NCI-H2196 treated with DMSO at 0.1 percent for 48 hours (cell line): ENCODE results near the gene CELF2.

Experiments used
- DNase-seq: peaks from one replicate; lab custom pipeline; 2025; ENCODE audit not compliant: unreplicated experiment; lab: John Stamatoyannopoulos, UW

CELF2 gene

DNA sequence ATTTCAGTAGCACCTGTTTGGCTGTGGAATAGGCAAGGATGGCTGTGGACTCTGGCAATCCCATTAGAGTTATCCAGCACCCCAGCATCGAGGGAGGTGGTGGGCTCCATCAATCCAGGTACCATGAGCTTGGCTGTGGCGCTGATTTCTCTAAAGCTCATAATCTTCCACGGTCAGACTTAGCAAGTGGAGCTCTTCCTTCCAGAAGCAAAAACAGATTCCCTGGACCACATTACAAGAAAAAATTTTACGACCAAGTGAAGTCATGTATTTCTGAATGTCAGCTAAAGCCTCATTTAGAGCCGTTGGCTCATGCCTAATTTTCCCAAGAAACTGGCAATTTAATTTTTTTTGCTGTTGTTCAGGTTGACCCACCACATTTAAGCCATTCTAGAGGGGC, 135.1 kb downstream of the CELF2 start:
- no peak for DNase-seq

DNA sequence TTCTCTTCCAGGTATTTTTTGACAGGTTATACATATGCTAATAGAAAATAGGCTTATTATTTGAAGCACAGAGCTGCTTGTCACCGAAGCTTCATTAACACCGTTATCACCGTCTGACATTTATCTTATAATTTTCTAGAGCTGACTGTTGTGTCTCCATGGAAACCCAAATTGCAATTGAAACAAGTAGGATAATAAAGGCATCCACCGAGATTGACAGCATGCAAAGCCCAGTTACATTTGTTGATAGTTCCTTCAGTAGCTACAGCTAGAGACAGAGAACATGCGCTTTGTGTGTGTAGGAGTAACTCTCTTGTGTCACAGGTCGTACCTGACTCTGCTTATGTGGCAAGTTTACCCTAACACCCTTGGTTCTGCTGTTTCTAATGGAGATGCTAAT, 135.6 kb downstream of the CELF2 start:
- DNase-seq, result no peak

DNA sequence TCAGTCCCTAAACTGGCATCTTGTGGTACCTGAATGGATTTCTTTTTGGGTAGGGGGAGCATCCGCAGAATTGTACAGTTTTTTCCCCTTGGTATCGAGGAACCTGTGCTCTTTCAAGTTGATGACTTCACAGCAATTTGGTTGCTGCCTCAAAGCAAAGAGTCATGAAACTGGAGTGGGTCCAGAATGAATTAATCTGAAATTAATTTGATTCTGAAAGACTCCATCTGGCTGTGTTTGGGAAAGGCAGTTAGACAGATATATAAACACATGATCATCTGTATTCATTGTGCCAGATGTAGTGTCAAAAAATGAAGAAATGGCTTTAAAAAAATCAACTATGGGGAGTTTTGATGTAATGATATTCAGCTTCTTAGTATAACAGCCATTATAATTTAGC, 136.1 kb downstream of the CELF2 start:
- DNase-seq, result no peak

DNA sequence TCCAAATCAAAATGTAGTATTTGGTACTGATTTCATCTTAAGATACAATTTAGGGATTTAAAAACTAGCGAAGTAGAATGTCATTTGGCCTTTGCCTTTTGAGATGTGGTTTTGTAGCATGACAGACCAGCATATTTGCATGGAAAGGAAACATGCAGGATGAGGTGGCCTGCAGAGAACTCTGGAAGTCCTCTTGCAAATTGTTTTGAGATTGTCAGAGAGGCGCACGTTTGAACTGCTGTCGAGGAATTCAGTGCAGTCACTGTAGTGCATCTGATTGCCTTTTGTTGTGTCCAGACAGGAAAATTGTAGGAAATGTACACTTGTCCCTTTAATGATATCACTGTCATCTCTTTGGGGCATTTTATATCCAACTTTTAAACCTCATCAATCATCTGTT, 136.7 kb downstream of the CELF2 start:
- DNase-seq, result no peak

DNA sequence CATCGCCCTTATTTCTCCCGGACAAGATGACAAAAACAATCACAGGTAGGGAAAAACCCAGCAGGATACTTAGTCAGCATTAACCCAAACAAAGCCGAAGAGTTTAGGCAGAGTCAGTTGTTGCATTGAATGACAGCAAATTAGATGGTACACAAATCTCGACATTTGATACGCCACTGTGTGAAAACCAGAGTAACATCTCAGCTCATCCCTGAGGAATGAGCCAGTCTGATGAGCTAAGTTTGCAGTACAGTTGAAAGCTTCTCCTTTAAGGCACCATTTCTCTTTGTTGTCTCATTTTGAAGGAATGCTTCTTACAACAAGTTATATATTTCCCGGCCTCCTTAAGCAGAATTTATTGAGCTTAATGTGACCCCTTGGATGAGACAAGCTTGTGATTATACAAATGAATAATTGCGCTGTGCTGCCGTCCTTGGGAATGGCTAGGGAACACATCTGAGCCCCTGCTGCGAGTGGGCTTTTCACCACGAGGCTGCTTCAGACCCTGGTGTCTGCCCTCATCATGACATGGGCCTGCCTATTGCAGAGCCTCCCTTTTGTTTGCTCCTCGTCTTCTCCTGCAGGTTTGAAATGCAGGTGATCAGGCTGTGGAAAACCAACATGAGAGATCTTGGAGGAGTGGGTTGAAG, 137.3 kb downstream of the CELF2 start:
- no peak for DNase-seq

DNA sequence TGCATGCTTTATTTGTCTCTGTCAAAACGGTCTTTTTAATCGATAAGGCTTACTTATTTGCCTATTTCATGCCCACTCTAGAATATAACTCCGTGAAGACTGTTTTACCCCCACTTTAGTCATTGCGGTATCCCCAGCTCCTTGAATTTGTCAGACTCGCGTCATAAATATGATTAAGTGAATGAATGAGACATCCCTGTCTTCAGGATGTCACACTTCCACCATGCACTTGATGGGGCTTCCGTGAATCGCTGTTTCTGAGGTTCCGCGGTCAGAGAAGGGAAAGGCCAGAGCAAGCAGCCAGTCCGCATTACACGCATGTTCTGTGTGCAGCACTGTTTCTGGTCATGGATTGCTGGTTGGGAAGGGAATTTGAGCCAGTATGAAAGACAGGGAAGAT, 138.8 kb downstream of the CELF2 start:
- DNase-seq, result no peak

DNA sequence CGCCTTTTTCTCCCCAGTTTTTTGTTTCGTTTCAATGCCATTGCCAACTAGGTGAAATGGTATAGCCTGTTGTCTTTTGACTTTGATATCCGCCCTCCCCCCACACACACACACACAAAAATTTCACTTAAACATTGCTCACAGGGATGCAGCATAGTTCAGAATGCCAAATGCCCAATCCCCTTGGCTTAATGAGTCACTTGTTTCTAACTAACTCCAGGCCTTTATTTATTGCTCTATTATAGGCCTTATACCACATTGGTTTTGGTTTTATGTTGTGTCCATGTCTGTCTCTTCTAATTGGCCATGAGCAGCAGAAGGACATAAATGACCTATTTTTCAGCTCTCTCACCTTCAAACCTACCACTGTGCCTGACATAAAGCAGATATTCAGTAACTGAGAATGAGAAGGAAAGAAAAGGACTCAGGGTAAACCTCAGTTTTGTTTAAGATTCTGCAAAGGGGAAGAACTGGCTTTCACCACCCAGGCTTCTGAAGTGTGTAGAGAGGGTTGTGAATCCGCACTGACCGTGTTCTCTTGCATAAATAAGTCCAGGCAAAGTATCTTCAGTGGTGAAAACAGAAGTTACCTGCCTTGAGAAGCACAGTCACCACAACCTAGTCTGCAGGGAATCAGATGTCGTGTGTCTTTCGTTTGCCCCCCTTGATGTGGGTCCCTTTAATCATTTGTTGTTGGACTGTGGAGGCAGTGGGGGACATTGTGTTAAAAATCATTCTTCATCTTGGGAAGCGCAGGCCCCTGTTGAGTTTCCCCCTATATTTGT, 139.8 kb downstream of the CELF2 start:
- no peak for DNase-seq

DNA sequence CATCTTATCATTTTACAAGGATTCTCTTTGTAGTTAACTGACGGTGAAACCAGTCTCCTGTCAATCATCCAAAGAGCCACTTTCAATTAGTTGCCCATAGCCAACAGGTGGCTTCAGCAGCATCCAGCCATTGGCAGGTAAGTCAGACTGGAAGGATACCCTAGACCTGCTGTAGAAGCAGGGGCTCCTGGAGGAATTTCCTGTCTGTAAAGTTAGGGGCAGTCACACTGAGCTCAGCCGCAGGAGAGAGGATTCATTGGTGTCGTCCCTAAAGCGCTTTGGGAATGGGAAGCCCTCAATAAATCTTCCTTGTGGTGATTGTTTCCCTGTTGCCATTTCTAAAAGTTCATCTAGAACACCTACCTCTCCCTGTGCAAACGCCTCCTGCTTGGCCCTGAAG, 140.4 kb downstream of the CELF2 start:
- no peak for DNase-seq

DNA sequence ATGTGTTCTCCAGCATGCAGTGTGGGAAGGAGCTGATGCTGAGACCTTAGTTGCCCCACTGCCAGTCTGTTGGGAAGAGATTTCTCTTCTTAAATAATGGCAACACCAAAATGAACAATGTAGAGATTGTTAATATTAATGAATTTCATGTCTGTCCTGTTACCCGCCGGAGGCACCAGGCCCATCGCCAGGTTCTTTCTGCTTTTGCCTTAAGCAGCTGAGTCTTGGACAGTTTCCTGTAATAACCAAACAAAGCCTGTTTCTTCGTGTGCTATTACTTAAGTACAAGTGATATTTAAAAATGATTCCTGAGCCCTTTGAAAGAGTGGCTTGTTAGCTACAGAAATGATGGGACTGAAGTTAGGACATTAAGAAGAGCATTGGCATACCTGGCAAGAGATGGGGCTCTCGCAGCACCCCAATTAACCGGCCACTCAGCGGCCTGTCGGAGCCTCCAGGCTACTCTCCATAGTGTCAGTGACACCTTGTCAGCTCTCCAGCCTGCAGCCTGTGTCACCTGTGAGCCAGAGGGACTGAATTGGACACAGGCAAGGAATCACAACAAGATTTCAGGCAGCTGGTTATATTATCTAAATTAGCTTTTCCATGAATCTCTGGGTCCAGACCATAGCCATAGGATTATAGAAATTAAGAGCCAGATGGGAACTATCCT, 142.0 kb downstream of the CELF2 start:
- DNase-seq, result no peak

DNA sequence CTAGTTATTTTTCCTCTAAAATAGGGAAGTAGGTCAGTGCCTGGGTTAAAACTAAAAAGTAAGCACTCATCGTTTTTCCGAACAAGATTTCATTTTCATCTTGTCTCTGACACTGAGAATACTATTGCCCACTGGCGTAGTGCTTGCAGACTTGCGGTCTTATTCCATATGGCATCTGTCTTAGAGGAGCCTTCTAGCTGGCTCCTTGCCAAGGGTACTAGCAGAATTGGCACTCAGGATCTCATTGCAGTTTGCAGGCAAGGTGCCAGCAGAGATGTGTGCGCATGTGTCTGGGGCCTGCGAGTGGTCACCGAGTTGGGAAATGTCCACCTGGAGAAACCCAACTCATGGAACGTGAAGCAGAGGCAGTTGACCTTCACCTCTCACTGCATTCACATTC, 143.4 kb downstream of the CELF2 start:
- no peak for DNase-seq

DNA sequence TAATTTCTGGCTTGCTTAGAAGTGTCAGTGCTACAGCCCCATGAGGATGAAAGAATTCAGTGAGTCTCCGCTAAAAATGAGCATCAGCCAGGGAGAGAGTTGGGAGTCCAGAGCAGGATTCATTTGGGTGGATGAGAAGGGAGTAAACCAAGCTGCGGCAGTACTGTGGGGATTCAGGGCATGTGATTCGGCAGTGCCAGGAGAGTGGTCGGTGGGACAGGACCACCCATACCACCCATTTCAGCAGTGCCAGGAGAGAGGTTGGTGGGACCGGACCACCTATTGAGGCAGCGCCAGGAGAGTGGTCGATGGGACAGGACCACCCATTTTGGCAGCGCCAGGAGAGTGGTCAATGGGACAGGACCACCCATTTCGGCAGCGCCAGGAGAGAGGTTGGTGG, 144.2 kb downstream of the CELF2 start:
- no peak for DNase-seq

DNA sequence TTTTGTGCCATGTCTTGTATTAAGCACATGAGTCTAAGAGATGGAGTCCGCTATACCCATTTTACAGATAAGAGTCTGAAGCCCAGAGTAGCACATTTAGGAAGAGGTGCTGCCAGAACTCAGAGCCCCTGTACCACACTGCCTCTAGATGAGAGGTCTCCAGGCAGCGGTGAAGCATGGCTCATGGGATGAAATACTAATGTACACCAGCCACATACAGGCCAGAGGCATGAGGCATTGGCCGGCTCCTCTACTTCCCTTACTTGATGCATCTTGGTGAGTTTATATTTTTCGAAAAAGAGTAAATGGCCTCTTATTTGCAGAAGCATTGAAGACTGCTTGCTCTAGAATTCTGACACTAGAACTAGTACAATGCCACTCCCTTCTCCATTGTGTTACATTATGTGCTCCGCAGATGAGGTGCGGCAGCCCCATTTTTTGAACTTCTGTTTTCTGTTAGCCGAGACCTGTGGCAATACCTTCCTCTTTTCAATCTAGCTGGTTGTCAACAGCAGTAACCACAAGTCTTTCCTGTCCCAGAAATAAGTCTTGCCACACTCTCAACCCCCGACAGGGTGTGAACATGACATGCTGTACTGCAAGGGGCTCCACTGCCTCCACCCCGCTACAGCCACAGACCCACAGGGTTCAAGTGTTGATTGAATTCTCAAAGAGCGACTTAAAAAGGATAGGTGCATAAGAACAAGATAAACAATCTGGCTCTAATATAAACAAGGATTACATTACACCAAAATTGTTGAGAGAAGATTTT, 145.3 kb downstream of the CELF2 start:
- DNase-seq, result no peak

DNA sequence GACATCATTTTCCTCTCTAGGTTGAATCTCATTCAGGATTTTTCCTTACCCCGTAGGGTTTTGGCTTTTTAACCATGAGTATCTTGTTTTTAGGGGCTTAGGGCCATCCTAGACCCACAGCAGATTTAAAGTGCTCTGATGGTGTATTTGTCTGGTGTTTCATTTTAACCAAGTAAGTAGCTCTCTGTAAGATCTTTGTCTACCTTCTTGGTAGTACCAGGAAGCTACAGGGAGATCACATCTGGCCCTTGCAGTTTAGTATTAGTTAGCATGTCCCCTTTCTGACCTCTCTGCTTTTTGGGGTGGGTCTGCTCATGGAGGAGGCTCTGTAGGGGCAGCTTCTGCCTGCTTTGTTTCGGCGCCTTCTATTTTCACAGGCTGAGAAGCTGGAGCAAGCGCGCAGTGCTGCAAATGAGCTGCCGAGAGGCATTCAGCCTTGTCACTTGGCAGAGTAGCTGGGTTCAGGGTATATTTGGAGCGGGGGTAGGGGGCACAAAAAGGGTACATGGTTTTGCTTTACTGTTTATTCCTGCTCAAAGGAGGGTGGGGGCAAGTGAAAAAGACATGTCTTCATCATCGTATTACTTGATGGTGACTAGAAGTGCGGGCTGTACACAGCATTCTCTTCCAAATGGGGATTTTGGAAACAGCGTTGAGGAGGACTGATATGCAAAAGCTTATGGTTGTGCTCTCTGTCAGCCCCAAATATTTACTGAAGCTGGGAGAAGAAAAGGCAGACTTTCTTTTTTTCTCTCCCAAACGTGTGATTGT, 146.3 kb downstream of the CELF2 start:
- DNase-seq, result no peak

DNA sequence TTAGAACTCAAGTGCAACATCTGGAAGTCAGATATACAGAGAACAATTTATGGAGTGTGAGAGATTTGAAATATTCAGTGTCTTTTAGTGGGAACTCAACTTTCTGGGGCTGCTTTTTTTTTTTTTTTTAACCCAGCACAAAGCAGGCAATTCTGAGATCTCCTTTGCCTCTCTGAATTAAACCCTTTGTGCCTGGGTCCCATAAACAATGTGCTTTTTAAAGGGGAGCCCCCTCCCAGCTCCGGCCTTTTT, 146.8 kb downstream of the CELF2 start:
- no peak for DNase-seq

DNA sequence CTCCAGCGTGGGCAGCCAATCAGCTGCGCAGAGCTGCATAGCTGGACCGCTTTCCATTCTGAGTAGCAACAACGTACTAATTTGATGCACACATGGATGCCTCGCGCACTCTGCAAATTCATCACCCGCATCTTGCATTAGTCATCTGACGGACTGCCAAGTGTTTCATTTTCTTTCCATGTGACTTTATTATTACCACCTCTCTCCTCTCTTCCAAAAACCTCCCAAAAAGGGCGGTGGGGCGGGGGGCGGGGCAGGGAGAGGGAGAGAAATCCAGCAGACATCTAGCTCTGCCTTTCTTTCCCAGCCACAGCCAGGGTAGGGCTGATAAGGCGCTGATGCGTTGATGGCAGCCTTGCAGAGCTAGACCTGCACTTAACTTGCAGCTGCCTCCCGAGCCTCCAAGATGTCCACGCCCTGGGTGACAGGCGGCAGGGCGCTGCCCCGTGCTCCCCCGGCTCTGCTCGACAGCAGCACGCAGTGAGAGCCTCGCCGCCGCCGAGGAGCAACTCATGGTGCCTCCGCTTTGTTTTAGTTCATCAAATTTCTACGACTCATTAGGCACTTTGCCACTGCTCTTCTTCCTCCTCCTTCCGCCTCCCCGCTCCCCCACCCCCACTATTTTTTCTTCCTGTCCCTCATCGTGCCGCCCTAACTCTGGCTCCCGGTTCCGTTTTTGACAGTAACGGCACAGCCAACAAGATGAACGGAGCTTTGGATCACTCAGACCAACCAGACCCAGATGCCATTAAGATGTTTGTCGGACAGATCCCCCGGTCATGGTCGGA, 147.3 kb downstream of the CELF2 start:
- no peak for DNase-seq

DNA sequence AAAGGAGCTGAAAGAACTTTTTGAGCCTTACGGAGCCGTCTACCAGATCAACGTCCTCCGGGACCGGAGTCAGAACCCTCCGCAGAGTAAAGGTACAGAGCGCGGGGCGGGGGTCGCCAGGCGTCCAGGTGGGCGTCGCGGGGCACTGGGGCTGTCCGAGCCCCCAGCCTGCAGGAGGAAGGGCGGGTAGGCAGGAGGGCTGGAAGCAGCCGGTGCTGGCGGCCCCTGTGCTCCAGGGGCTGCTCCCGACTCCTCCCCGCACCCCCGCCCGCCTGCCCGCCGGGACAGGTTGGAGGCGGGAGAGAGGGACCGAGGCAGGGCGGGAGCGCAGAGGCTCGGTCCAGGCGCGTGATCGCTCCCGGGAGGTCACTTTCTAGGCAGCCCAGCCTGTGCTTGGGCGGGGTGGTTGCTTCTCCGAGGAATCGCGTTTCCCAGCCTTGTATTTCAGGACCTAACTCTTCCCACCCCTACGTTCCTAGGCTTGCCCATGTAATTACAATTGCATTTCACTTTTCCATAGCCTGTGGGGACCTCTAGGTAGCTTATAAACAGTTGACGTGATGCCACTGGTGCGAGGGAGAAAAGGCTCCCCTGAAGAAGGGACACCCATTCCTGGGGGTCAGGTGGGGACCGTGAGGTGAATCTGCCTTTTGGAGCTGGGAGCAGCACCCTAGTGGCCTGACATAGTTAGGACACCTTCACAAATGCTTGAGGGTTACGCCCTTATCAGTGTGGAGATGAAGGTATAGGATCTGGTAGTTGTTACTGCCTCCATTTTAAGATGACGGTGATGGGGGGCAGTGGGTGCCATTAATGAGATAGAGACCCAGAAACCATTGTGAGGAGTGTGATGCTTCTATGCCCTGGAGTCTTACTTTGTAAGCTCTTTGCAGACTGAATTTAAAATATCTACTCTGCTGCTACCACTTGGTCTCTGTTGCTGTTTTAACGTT, 148.2 kb downstream of the CELF2 start:
- no peak for DNase-seq

DNA sequence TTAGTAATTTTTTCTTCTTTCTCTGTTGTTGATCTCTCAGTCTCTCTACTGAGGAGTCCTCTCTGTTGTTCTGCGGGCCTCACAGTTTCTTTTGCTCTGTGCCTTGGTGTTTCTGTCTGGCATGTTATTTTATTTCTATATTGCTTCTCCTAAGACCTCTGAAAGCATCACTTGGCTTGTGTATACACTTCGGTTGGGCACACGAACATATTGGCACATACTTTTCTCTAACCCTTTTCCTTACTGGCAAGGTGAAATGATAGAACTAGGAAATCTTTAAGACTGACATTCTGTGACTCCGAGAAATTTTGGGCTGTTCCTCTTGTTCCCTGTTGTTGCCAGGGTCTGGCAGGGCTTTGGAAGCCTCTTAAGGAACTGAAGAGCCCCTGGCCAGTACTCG, 148.9 kb downstream of the CELF2 start:
- DNase-seq, result no peak

DNA sequence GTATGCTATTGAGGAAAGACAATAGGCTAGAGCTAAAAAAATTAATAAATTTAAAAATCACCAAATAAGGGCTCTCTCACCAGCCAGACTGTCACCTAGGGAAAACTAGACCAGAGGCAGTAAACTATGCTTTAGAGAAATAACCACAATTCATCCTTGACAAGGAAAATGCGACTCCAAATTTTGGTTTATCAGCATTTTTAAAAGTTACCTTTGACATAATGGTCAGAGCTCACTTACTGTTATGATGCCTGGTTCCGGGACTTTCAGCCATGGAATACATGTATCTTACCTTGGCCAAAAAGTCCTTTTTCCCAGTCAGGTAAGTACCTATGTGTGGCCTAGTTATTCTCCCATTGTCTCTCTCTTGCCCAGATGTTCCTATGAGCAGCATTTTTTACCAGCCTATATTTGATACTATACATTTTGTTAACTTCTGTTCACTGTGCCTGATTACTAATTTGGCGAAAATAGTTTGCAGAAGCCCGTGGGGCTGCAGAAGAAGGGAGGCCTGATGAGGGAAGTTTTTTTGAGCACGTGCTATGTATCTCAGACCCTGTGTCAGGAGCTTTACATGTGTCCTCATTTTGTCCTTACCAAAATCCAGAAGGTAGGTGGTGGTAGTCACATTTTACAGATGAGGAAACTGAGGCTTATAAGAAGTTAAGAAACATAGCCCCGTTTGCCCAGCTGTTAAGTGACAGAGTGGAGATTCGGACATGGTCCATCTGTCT, 149.7 kb downstream of the CELF2 start:
- no peak for DNase-seq
